ENCODE data around the gene UQCC3. TPM values are rescaled to one million over a fixed set of nuclear protein-coding genes. Genes with fewer than 3 reads are reported as not detected.
A peak's percentile ranks its signal among the peaks of the same experiment; 100 is the strongest.

UQCC3 gene
- total and polyA plus RNA-seq, 9 of the 15 experiments (the other 6 are each of a cell fraction or from before 2014, with no cell fraction given) = 3.3 to 44.3 (median 8.0) TPM

DNA sequence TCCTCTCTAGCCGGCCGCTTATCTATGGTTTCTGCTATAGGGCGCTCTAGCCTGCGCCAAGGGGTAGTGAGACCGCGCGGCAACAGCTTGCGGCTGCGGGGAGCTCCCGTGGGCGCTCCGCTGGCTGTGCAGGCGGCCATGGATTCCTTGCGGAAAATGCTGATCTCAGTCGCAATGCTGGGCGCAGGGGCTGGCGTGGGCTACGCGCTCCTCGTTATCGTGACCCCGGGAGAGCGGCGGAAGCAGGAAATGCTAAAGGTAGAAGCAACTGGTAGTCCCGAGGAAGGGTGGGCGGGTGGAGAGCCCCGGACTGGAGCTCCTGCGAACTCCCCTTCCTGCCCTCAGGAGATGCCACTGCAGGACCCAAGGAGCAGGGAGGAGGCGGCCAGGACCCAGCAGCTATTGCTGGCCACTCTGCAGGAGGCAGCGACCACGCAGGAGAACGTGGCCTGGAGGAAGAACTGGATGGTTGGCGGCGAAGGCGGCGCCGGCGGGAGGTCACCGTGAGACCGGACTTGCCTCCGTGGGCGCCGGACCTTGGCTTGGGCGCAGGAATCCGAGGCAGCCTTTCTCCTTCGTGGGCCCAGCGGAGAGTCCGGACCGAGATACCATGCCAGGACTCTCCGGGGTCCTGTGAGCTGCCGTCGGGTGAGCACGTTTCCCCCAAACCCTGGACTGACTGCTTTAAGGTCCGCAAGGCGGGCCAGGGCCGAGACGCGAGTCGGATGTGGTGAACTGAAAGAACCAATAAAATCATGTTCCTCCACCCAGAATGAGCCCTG is at the start of gene UQCC3, which contains the start of gene LBHD1 (continued):
- TF ChIP-seq CREB1 (IDR thresholded peaks at IDR 0.05) (no peak; the same call in 1 of the 2 replicates), CREB1 (CRISPR knock-in tag; IDR thresholded peaks at IDR 0.05) (no peak; the same call in 1 of the 2 replicates), ZHX1 (conservative IDR thresholded peaks at IDR 0.05; ENCODE audit: low read length) (no peak), CBX8 (IDR thresholded peaks at IDR 0.05; ENCODE audit: borderline replicate concordance, extremely low read depth, low read depth, low read length, poor library complexity, severe bottlenecking) (no peak), SMAD3 (CRISPR knock-in tag; conservative IDR thresholded peaks at IDR 0.05) (no peak), ZNF449 (CRISPR knock-in tag; IDR thresholded peaks at IDR 0.05) (no peak), ZBTB49 (CRISPR knock-in tag; IDR thresholded peaks at IDR 0.05; ENCODE audit: borderline replicate concordance) (no peak), PPARD (CRISPR knock-in tag; IDR thresholded peaks at IDR 0.05) (no peak), PRPF4 (IDR thresholded peaks at IDR 0.05; ENCODE audit: insufficient read depth, low read depth, low read length, poor library complexity, severe bottlenecking) (no peak), NELFE (IDR thresholded peaks at IDR 0.05; ENCODE audit: insufficient read depth, insufficient read length) (no peak), CGGBP1 (CRISPR knock-in tag; IDR thresholded peaks at IDR 0.05) (0 out of 2 replicates have a peak, but pooled peaks have one; percentile 13), ILK (tag; IDR thresholded peaks at IDR 0.05; ENCODE audit: borderline replicate concordance, low read depth) (no peak), RBM14 (IDR thresholded peaks at IDR 0.05; ENCODE audit: borderline replicate concordance, insufficient read depth, low read depth, low read length) (no peak), RFX7 (CRISPR knock-in tag; IDR thresholded peaks at IDR 0.05) (no peak), NR1H2 (CRISPR knock-in tag; IDR thresholded peaks at IDR 0.05) (no peak), STAG1 (CRISPR knock-in tag; IDR thresholded peaks at IDR 0.05; ENCODE audit: borderline replicate concordance) (no peak), ZC3H8 (IDR thresholded peaks at IDR 0.05) (0 out of 2 replicates have a peak, but pooled peaks have one; percentile 60), FOXJ2 (tag; IDR thresholded peaks at IDR 0.05) (no peak)
- TF ChIP-seq, protein P1, sequence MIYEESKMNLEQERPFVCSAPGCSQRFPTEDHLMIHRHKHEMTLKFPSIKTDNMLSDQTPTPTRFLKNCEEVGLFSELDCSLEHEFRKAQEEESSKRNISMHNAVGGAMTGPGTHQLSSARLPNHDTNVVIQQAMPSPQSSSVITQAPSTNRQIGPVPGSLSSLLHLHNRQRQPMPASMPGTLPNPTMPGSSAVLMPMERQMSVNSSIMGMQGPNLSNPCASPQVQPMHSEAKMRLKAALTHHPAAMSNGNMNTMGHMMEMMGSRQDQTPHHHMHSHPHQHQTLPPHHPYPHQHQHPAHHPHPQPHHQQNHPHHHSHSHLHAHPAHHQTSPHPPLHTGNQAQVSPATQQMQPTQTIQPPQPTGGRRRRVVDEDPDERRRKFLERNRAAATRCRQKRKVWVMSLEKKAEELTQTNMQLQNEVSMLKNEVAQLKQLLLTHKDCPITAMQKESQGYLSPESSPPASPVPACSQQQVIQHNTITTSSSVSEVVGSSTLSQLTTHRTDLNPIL (CRISPR knock-in tag; IDR thresholded peaks at IDR 0.05) = no peak
